Measurements from ENCODE around the gene HELB. TPM values are rescaled to one million over a fixed set of nuclear protein-coding genes. Genes with fewer than 3 reads are reported as not detected.

The HELB gene
- total and polyA plus RNA-seq, 2 of the 8 experiments (the other 6 are each of a cell fraction or from before 2014, with no cell fraction given): 1.8 to 7.6 TPM

GRCh38 chr12:66371982-66372381 is 69.7 kb downstream of the HELB start (continued):
- TF ChIP-seq CTCF (IDR thresholded peaks at IDR 0.05; ENCODE audit: control extremely low read depth in 1 of 3, insufficient read depth in 1 of 3, low read depth in 1 of 3, low read length in 3 of 3) (no peak), NANOG (IDR thresholded peaks at IDR 0.05; ENCODE audit: insufficient read depth, low read depth, low read length, poor library complexity, severe bottlenecking) (no peak), CHD1 (IDR thresholded peaks at IDR 0.05; ENCODE audit: low read depth, low read length) (no peak), POU5F1 (IDR thresholded peaks at IDR 0.05; ENCODE audit: low read depth, low read length) (no peak), ASH2L (IDR thresholded peaks at IDR 0.05; ENCODE audit: low read length) (no peak), CHD7 (IDR thresholded peaks at IDR 0.05; ENCODE audit: insufficient replicate concordance, low read length) (no peak)
